Adrenal gland (tissue), 5 donors: ENCODE results near the gene PRPF19.

Experiments used
- CTCF ChIP-seq, 6 experiments: fragments of 450-650 bp in 4 of 6; fragments of 200-600 bp in 2 of 6; sonication (generic) in 1 of 6; IDR thresholded peaks; 1 replicate in 5 of 6; 2 replicates in 1 of 6; pipeline versions ENCODE4 v1.5.1 to v1.8.0; 2016 to 2021; ENCODE audit warnings: antibody characterized with exemption in 6 of 6, mild to moderate bottlenecking in 2 of 6, moderate library complexity in 1 of 6
- POLR2A ChIP-seq, 2 donors: fragments of 450-650 bp; IDR thresholded peaks; one replicate each; pipeline ENCODE4 v1.6.1; 2017; ENCODE audit warnings: antibody characterized with exemption in 2 of 2, mild to moderate bottlenecking in 2 of 2, moderate library complexity in 1 of 2
- donor health status: DM: no; HTN: no; CAD: no.

- TF ChIP-seq CTCF (IDR thresholded peaks at IDR 0.05) (no peak), POLR2A (IDR thresholded peaks at IDR 0.05) (no peak)
Measured at GRCh38 chr11:60921777-60922335, 15.5 kb upstream of the PRPF19 start.
